Measurements from ENCODE around the gene ARL6IP5. TPM values are rescaled to one million over a fixed set of nuclear protein-coding genes. Genes with fewer than 3 reads are reported as not detected.

ARL6IP5 gene
- total RNA-seq, 1 donor from 2014 or later = 193 TPM

- Histone ChIP-seq H3K27me3 (ENCODE audit: low read depth) (no peaks in the 10 kb centered on the region), H3K9me3 (replicated peaks) (no peaks in the 10 kb centered on the region), H3K36me3 (no peaks in the 10 kb centered on the region), H3K27ac (replicated peaks) (no peak overlapping the region), H3K4me3 (no peak overlapping the region), H3K4me1 (no peaks in the 10 kb centered on the region)
- intact Hi-C loops (cut with micrococcal nuclease) = no loop called here
- DNase-seq = no peak
- no peak for TF ChIP-seq CTCF (IDR thresholded peaks at IDR 0.05; ENCODE audit: borderline replicate concordance)
These were observed 44.8 kb downstream of the ARL6IP5 start for GRCh38 chr3:69129531-69129930.

GRCh38 chr3:69130689-69131088 is 46.0 kb downstream of the ARL6IP5 start:
- DNase-seq = no peak
- Histone ChIP-seq H3K9me3 (replicated peaks) (no peaks in the 10 kb centered on the region), H3K27ac (replicated peaks) (no peak overlapping the region), H3K36me3 (no peaks in the 10 kb centered on the region), H3K27me3 (ENCODE audit: low read depth) (no peaks in the 10 kb centered on the region), H3K4me3 (no peak overlapping the region), H3K4me1 (no peaks in the 10 kb centered on the region)
- intact Hi-C loops (cut with micrococcal nuclease) = no loop called here
- TF ChIP-seq CTCF (IDR thresholded peaks at IDR 0.05; ENCODE audit: borderline replicate concordance) = no peak

- H3K27ac ChIP-seq (replicated peaks) = no peak overlapping the region
- no peaks in the 10 kb centered on the region for H3K4me1 ChIP-seq
- H3K9me3 ChIP-seq (replicated peaks) = no peaks in the 10 kb centered on the region
- no peaks in the 10 kb centered on the region for H3K36me3 ChIP-seq
- DNase-seq = no peak
- no peak overlapping the region for H3K4me3 ChIP-seq
- TF ChIP-seq CTCF (IDR thresholded peaks at IDR 0.05; ENCODE audit: borderline replicate concordance) = no peak
- intact Hi-C loops (cut with micrococcal nuclease) = no loop called here
- no peaks in the 10 kb centered on the region for H3K27me3 ChIP-seq (ENCODE audit: low read depth)
These were observed 52.3 kb downstream of the ARL6IP5 start for GRCh38 chr3:69137005-69137404.

GRCh38 chr3:69137412-69137811 is 52.7 kb downstream of the ARL6IP5 start:
- no peaks in the 10 kb centered on the region for H3K36me3 ChIP-seq
- intact Hi-C loops (cut with micrococcal nuclease) = no loop called here
- no peak for TF ChIP-seq CTCF (IDR thresholded peaks at IDR 0.05; ENCODE audit: borderline replicate concordance)

GRCh38 chr3:69141313-69141712 is 56.6 kb downstream of the ARL6IP5 start:
- intact Hi-C loops (cut with micrococcal nuclease) = no loop called here
- no peak overlapping the region for H3K4me3 ChIP-seq
- H3K4me1 ChIP-seq = peaks cover 4% of the 10 kb centered on the region
- no peaks in the 10 kb centered on the region for H3K27me3 ChIP-seq (ENCODE audit: low read depth)
- no peak overlapping the region for H3K27ac ChIP-seq (replicated peaks)
- TF ChIP-seq CTCF (IDR thresholded peaks at IDR 0.05; ENCODE audit: borderline replicate concordance) = no peak
- no peaks in the 10 kb centered on the region for H3K36me3 ChIP-seq
- DNase-seq = no peak
- H3K9me3 ChIP-seq (replicated peaks) = no peaks in the 10 kb centered on the region

More at GRCh38 chr3:69137412-69137811, 52.7 kb downstream of the ARL6IP5 start:
- Histone ChIP-seq H3K9me3 (replicated peaks) (no peaks in the 10 kb centered on the region), H3K27me3 (ENCODE audit: low read depth) (no peaks in the 10 kb centered on the region), H3K4me3 (no peak overlapping the region), H3K4me1 (no peaks in the 10 kb centered on the region), H3K27ac (replicated peaks) (no peak overlapping the region)
- DNase-seq = no peak

- peaks cover 4% of the 10 kb centered on the region for H3K4me1 ChIP-seq
- H3K27ac ChIP-seq (replicated peaks) = no peak overlapping the region
- H3K36me3 ChIP-seq = no peaks in the 10 kb centered on the region
- no peak overlapping the region for H3K4me3 ChIP-seq
- H3K9me3 ChIP-seq (replicated peaks) = no peaks in the 10 kb centered on the region
- DNase-seq = no peak
- no peaks in the 10 kb centered on the region for H3K27me3 ChIP-seq (ENCODE audit: low read depth)
- TF ChIP-seq CTCF (IDR thresholded peaks at IDR 0.05; ENCODE audit: borderline replicate concordance) = no peak
- intact Hi-C loops (cut with micrococcal nuclease) = no loop called here
These were observed 57.4 kb downstream of the ARL6IP5 start for GRCh38 chr3:69142090-69142489.
